Measurements from ENCODE around the gene ZNF248.

The ZNF248 gene

GRCh38 chr10:37758074-37758473 is 99.3 kb downstream of the ZNF248 start:
- no peak for DNase-seq (ENCODE audit: low read depth)
- no peak for TF ChIP-seq CTCF (conservative IDR thresholded peaks at IDR 0.05; ENCODE audit: control insufficient read depth, insufficient read depth, low read depth, low read length)

GRCh38 chr10:37754538-37755323 is 102.7 kb downstream of the ZNF248 start:
- peak; percentile 24 for TF ChIP-seq CTCF (conservative IDR thresholded peaks at IDR 0.05; ENCODE audit: control insufficient read depth, insufficient read depth, low read depth, low read length)
- no peak overlapping the region for H3K4me3 ChIP-seq (ENCODE audit: control insufficient read depth, low read depth, low read length)
- DNase-seq (ENCODE audit: low read depth) = peak; percentile 6

More at GRCh38 chr10:37758074-37758473, 99.3 kb downstream of the ZNF248 start:
- H3K4me3 ChIP-seq (ENCODE audit: control insufficient read depth, low read depth, low read length) = no peak overlapping the region

GRCh38 chr10:37752334-37752875 is 105.0 kb downstream of the ZNF248 start:
- TF ChIP-seq CTCF (conservative IDR thresholded peaks at IDR 0.05; ENCODE audit: control insufficient read depth, insufficient read depth, low read depth, low read length) = no peak
- DNase-seq (ENCODE audit: low read depth) = no peak
- H3K4me3 ChIP-seq (ENCODE audit: control insufficient read depth, low read depth, low read length) = no peak overlapping the region

DNA sequence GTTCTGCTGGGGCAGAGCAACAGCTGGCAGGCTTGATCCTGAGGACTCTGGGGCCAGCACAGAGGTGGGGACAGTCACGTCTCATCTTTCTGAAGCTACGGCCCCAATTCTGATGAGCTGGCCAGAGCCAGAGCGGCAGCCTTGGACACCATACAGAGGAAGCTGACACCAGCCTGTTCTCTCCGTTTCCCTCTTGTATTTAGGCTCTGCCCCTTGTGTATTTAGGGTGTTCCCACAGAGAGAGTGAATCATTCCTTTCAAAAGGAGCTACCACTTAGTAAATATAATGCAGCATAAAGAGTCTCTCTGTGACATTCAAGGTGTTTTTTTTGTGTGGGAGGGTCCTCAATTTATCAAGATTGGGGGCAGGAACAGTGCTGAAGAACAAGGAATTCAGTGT is 109.2 kb downstream of the ZNF248 start:
- no peak overlapping the region for H3K4me3 ChIP-seq (ENCODE audit: control insufficient read depth, low read depth, low read length)
- no peak for TF ChIP-seq CTCF (conservative IDR thresholded peaks at IDR 0.05; ENCODE audit: control insufficient read depth, insufficient read depth, low read depth, low read length)
- DNase-seq (ENCODE audit: low read depth) = no peak

DNA sequence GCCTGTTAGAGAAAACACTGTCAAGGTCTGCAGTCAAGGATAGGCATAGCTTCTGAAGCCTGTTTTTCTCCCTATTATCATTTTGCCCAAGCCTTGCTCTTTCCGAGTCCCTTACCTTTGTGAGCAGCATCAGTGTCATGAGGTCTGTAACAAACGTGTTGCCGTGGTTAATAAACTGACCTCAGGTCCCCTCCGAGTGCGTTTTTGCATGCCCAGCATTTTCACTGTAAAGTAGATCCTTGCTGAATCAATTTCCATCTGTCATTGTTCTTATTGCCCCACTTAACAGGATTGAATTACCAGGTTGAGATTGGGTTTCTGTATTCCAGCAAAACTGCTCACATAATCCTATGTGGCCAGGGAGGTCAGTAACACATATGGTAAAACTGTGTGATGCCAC is 110.3 kb downstream of the ZNF248 start:
- no peak overlapping the region for H3K4me3 ChIP-seq (ENCODE audit: control insufficient read depth, low read depth, low read length)
- DNase-seq (ENCODE audit: low read depth) = no peak
- TF ChIP-seq CTCF (conservative IDR thresholded peaks at IDR 0.05; ENCODE audit: control insufficient read depth, insufficient read depth, low read depth, low read length) = no peak

DNA sequence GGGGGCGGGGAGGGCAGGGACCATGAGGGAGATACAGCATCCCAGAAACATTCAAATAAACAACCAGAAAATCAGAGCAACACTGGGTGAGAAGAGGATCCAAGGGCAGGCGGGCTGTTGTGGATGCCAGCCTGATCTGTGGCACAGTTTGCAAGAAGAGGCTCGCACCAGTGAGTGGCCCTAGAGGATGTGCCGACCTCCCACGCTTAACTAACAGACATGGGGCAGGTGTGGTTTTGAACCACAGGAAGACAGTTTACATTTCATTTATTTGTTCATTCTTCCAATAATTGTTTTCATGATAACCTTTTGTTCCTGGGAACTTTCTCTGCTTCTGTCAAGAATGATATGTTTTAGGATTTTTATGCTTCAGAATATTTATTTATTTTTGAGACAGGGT is 115.6 kb downstream of the ZNF248 start:
- no peak for DNase-seq (ENCODE audit: low read depth)
- TF ChIP-seq CTCF (conservative IDR thresholded peaks at IDR 0.05; ENCODE audit: control insufficient read depth, insufficient read depth, low read depth, low read length) = no peak
- H3K4me3 ChIP-seq (ENCODE audit: control insufficient read depth, low read depth, low read length) = no peak overlapping the region

All from fibroblast of mammary gland (primary cell).